ENCODE measurements around the gene RAB43. TPM values are rescaled to one million over a fixed set of nuclear protein-coding genes. Genes with fewer than 3 reads are reported as not detected.
A peak's percentile ranks its signal among the peaks of the same experiment; 100 is the strongest.

RAB43 gene
- total RNA-seq, 3 donors from 2014 or later (not counting 1 experiment from before 2014, with no cell fraction given), result 36.5 to 47.2 (median 38.3) TPM

GRCh38 chr3:129162729-129163579, 41.4 kb upstream of the RAB43 start:
- H3K4me1 Mint-ChIP-seq, result peaks cover 37 to 39% of the 10 kb centered on the region in 2 donors
- no peaks in the 10 kb centered on the region for H3K9me3 ChIP-seq (ENCODE audit: control insufficient read depth, insufficient read depth, low read length)
- WGBS (ENCODE audit: insufficient coverage), result 88% methylated on average over 5 of the region's 5 CpGs
- H3K36me3 ChIP-seq (ENCODE audit: control insufficient read depth, insufficient read depth, low read length), result peaks cover 28% of the 10 kb centered on the region
- intact Hi-C loops (cut with micrococcal nuclease), result no loop called here
- peaks cover 15% of the 10 kb centered on the region for H3K4me1 ChIP-seq (ENCODE audit: control insufficient read depth, insufficient read depth, low read length)
- no peaks in the 10 kb centered on the region for H3K27me3 Mint-ChIP-seq (ENCODE audit: low read depth in 2 of 2)
- TF ChIP-seq CTCF (IDR thresholded peaks at IDR 0.05), result no peak
- peak overlapping the region; percentile 96 to 99 for H3K27ac Mint-ChIP-seq
- H3K4me3 Mint-ChIP-seq, result peak overlapping the region; percentile 98
- peak in 1 of 2 donors; percentile 44 for DNase-seq
- H3K36me3 Mint-ChIP-seq, result no peaks in the 10 kb centered on the region
- ATAC-seq, result no peak
- H3K4me3 ChIP-seq (ENCODE audit: low read length), result no peak overlapping the region
- no peaks in the 10 kb centered on the region for H3K27me3 ChIP-seq (ENCODE audit: control insufficient read depth, insufficient read depth, low read length)
- H3K9me3 Mint-ChIP-seq, result no peaks in the 10 kb centered on the region
- H3K27ac ChIP-seq (ENCODE audit: low read length), result no peak overlapping the region

GRCh38 chr3:129161860-129162271, 40.3 kb upstream of the RAB43 start:
- Histone ChIP-seq H3K9me3 (ENCODE audit: control insufficient read depth, insufficient read depth, low read length) (no peaks in the 10 kb centered on the region), H3K27me3 (ENCODE audit: control insufficient read depth, insufficient read depth, low read length) (no peaks in the 10 kb centered on the region), H3K36me3 (ENCODE audit: control insufficient read depth, insufficient read depth, low read length) (peaks cover 25% of the 10 kb centered on the region), H3K4me3 (ENCODE audit: low read length) (peak overlapping the region; percentile 65), H3K27ac (ENCODE audit: low read length) (peak overlapping the region; percentile 87), H3K4me1 (ENCODE audit: control insufficient read depth, insufficient read depth, low read length) (peaks cover 15% of the 10 kb centered on the region)
- no peaks in the 10 kb centered on the region for H3K27me3 Mint-ChIP-seq (ENCODE audit: low read depth in 2 of 2)
- peak overlapping the region; percentile 98 for H3K4me3 Mint-ChIP-seq
- DNase-seq, result peak; percentile 29 to 58
- no peak for TF ChIP-seq CTCF (IDR thresholded peaks at IDR 0.05)
- H3K4me1 Mint-ChIP-seq, result peaks cover 37 to 39% of the 10 kb centered on the region in 2 donors
- peak in 2 of 3 donors; percentile 2 to 9 for ATAC-seq
- H3K36me3 Mint-ChIP-seq, result no peaks in the 10 kb centered on the region
- H3K27ac Mint-ChIP-seq, result peak overlapping the region; percentile 96 to 99
- 2% methylated on average over 12 of the region's 12 CpGs for WGBS (ENCODE audit: insufficient coverage)
- intact Hi-C loops (cut with micrococcal nuclease), result loop anchor here (1.0 kb wide), 2 partner anchors 21 to 42 kb away; partner anchors contain the start of gene CNBP
- H3K9me3 Mint-ChIP-seq, result no peaks in the 10 kb centered on the region

- H3K27me3 ChIP-seq (ENCODE audit: control insufficient read depth, insufficient read depth, low read length), result no peaks in the 10 kb centered on the region
- peak within 1 kb of the TSS; percentile 87 for H3K27ac ChIP-seq (ENCODE audit: low read length)
- under 1% methylated on average over 59 of the region's 67 CpGs for WGBS (ENCODE audit: insufficient coverage)
- H3K9me3 ChIP-seq (ENCODE audit: control insufficient read depth, insufficient read depth, low read length), result no peaks in the 10 kb centered on the region
- peak; percentile 62 for TF ChIP-seq CTCF (IDR thresholded peaks at IDR 0.05)
- ATAC-seq (peak; percentile 78 to 90 (median 86)), DNase-seq (peak; percentile 79 to 97)
- peaks cover 25% of the 10 kb centered on the region for H3K36me3 ChIP-seq (ENCODE audit: control insufficient read depth, insufficient read depth, low read length)
- Mint-ChIP-seq H3K27me3 (ENCODE audit: low read depth in 2 of 2) (no peaks in the 10 kb centered on the region), H3K4me3 (peak within 1 kb of the TSS; percentile 98), H3K27ac (peak within 1 kb of the TSS; percentile 96 to 99), H3K4me1 (peaks cover 37 to 39% of the 10 kb centered on the region in 2 donors), H3K36me3 (no peaks in the 10 kb centered on the region), H3K9me3 (no peaks in the 10 kb centered on the region)
- peak within 1 kb of the TSS; percentile 65 for H3K4me3 ChIP-seq (ENCODE audit: low read length)
- peaks cover 15% of the 10 kb centered on the region for H3K4me1 ChIP-seq (ENCODE audit: control insufficient read depth, insufficient read depth, low read length)
- intact Hi-C loops (cut with micrococcal nuclease), result loop anchor here (1.0 kb wide), 2 partner anchors 22 to 41 kb away; partner anchors contain the start of gene CNBP
These were observed 39.6 kb upstream of the RAB43 start, which contains the start of gene ISY1 for GRCh38 chr3:129160891-129161859. Gene ISY1 (minus strand): TSS chr3:129161063. CDS start chr3:129160975, 88 bp downstream.

Measured in natural killer cell (primary cell).